ENCODE data around the gene C21orf91. TPM values are rescaled to one million over a fixed set of nuclear protein-coding genes. Genes with fewer than 3 reads are reported as not detected.

The C21orf91 gene
- total and polyA plus RNA-seq, 2 donors (not counting 3 experiments of a cell fraction or from before 2014, with no cell fraction given) = 1.3 to 4.2 TPM

DNA sequence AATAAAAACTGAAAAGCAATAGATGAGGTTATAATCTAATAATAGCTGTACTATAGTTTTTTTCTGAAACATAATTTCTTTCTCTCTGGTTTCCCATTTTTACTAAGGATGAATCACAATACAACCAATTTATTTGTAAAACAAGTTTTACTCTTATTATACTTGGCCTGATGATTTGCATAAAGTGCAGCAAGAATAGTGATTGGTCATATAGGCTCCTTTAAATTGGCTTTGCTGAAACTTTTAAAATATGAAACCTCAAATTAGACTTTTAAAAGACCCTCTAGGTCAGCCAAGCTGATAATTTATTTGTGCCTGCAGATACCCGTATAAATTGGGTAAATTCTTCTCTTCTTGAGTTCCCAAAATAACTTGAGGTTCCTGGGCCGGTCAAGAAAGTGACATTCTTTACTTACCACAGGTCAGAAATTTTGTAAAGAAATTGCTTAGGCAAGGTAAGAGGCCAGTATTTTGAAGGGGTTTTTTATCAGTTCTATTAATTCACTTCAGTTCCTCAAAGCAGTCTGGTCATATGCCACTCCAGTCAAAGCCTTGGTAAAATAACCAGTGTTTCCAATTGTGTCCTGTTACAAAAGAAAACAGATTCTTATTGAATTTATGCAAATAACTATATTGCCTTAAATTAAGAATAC, 76.1 kb downstream of the C21orf91 start:
- Histone ChIP-seq H2AFZ (ENCODE audit: low read depth, low read length) (no peak overlapping the region), H3K9ac (replicated peaks; ENCODE audit: extremely low read depth, insufficient read depth, low read length) (no peak overlapping the region), H3K9me3 (replicated peaks; ENCODE audit: control insufficient read depth, insufficient read depth, low read length) (no peaks in the 10 kb centered on the region), H3K36me3 (ENCODE audit: control insufficient read depth in 2 of 2, extremely low read depth in 1 of 2, insufficient read depth in 2 of 2, low read length in 2 of 2) (no peaks in the 10 kb centered on the region), H3K4me2 (ENCODE audit: insufficient read depth, low read length) (no peak overlapping the region), H3K4me3 (replicated peaks in 1 of 3; ENCODE audit: insufficient read depth in 1 of 3, low read depth in 1 of 3, low read length in 3 of 3) (no peak overlapping the region), H4K20me1 (replicated peaks; ENCODE audit: control insufficient read depth, extremely low read depth, insufficient read depth, low read length) (no peaks in the 10 kb centered on the region), H3K9me1 (replicated peaks; ENCODE audit: control insufficient read depth, extremely low read depth, insufficient read depth, low read length) (no peaks in the 10 kb centered on the region), H3K27me3 (ENCODE audit: control insufficient read depth in 2 of 2, insufficient read depth in 2 of 2, low read length in 2 of 2) (no peaks in the 10 kb centered on the region), H3K79me2 (ENCODE audit: control insufficient read depth, insufficient read depth, low read length) (no peaks in the 10 kb centered on the region), H3K4me1 (ENCODE audit: control insufficient read depth, extremely low read depth, insufficient read depth, low read length) (no peaks in the 10 kb centered on the region), H3K27ac (ENCODE audit: insufficient read depth, low read depth, low read length) (no peak overlapping the region)
- intact Hi-C loops (cut with micrococcal nuclease) = no loop called here
- no TSS peak for BruUV-seq (replicated peaks)
- dilution Hi-C loops (cut with MboI; ENCODE audit: extremely low pct_ligation_motif_present, low sequenced_read_pairs) = no loop called here
- FAIRE-seq = no peak
- ChIA-PET POLR2A (no interaction called here), CTCF (no interaction called here)
- TF ChIP-seq POLR2AphosphoS5 (IDR thresholded peaks at IDR 0.05; ENCODE audit: insufficient read depth, low read depth, low read length) (no peak), FOS (IDR thresholded peaks at IDR 0.05; ENCODE audit: borderline replicate concordance, insufficient read depth, low read length) (no peak), EZH2 (IDR thresholded peaks at IDR 0.05; ENCODE audit: borderline replicate concordance, low read depth, low read length, severe bottlenecking) (no peak), MYC (IDR thresholded peaks at IDR 0.05; ENCODE audit: low read depth, low read length) (no peak), MAX (IDR thresholded peaks at IDR 0.05; ENCODE audit: insufficient read depth, insufficient read length) (no peak)
- no peak for DNase-seq (ENCODE audit: low read depth, low spot score)

- Histone ChIP-seq H3K36me3 (ENCODE audit: control insufficient read depth in 2 of 2, extremely low read depth in 1 of 2, insufficient read depth in 2 of 2, low read length in 2 of 2) (no peaks in the 10 kb centered on the region), H3K27me3 (ENCODE audit: control insufficient read depth in 2 of 2, insufficient read depth in 2 of 2, low read length in 2 of 2) (no peaks in the 10 kb centered on the region), H3K4me3 (replicated peaks in 1 of 3; ENCODE audit: insufficient read depth in 1 of 3, low read depth in 1 of 3, low read length in 3 of 3) (no peak overlapping the region), H2AFZ (ENCODE audit: low read depth, low read length) (no peak overlapping the region), H3K9me3 (replicated peaks; ENCODE audit: control insufficient read depth, insufficient read depth, low read length) (no peaks in the 10 kb centered on the region), H3K4me2 (ENCODE audit: insufficient read depth, low read length) (no peak overlapping the region), H3K79me2 (ENCODE audit: control insufficient read depth, insufficient read depth, low read length) (no peaks in the 10 kb centered on the region), H4K20me1 (replicated peaks; ENCODE audit: control insufficient read depth, extremely low read depth, insufficient read depth, low read length) (no peaks in the 10 kb centered on the region), H3K9me1 (replicated peaks; ENCODE audit: control insufficient read depth, extremely low read depth, insufficient read depth, low read length) (no peaks in the 10 kb centered on the region), H3K27ac (ENCODE audit: insufficient read depth, low read depth, low read length) (no peak overlapping the region), H3K9ac (replicated peaks; ENCODE audit: extremely low read depth, insufficient read depth, low read length) (no peak overlapping the region), H3K4me1 (ENCODE audit: control insufficient read depth, extremely low read depth, insufficient read depth, low read length) (no peaks in the 10 kb centered on the region)
- POLR2A ChIA-PET = no interaction called here
- intact Hi-C loops (cut with micrococcal nuclease) (no loop called here), dilution Hi-C loops (cut with MboI; ENCODE audit: extremely low pct_ligation_motif_present, low sequenced_read_pairs) (no loop called here)
- TF ChIP-seq JUN (IDR thresholded peaks at IDR 0.05; ENCODE audit: borderline replicate concordance, insufficient read depth, insufficient read length, low read depth) = no peak
- TF ChIP-seq CTCF (IDR thresholded peaks at IDR 0.05; ENCODE audit: extremely low read depth in 1 of 2, insufficient read depth in 1 of 2, low read depth in 1 of 2, low read length in 2 of 2) = no peak
- no peak for TF ChIP-seq FOS (IDR thresholded peaks at IDR 0.05; ENCODE audit: borderline replicate concordance, insufficient read depth, low read length)
- no peak for TF ChIP-seq MYC (IDR thresholded peaks at IDR 0.05; ENCODE audit: low read depth, low read length)
- TF ChIP-seq POLR2AphosphoS5 (IDR thresholded peaks at IDR 0.05; ENCODE audit: insufficient read depth, low read depth, low read length) = no peak
- no peak for TF ChIP-seq EZH2 (IDR thresholded peaks at IDR 0.05; ENCODE audit: borderline replicate concordance, low read depth, low read length, severe bottlenecking)
- no peak for TF ChIP-seq GATA2 (IDR thresholded peaks at IDR 0.05; ENCODE audit: insufficient read depth, insufficient read length, low read depth, low read length)
- TF ChIP-seq MAX (IDR thresholded peaks at IDR 0.05; ENCODE audit: insufficient read depth, insufficient read length) = no peak
- TF ChIP-seq POLR2A (IDR thresholded peaks at IDR 0.05; ENCODE audit: low read depth, low read length) = no peak
- no TSS peak for BruUV-seq (replicated peaks)
- CTCF ChIA-PET = no interaction called here
- no peak for FAIRE-seq
- DNase-seq (ENCODE audit: low read depth, low spot score) = no peak
These were observed 77.0 kb downstream of the C21orf91 start for GRCh38 chr21:17742181-17742580.
